ENCODE measurements around the gene UVRAG. TPM values are rescaled to one million over a fixed set of nuclear protein-coding genes. Genes with fewer than 3 reads are reported as not detected.
A peak's percentile ranks its signal among the peaks of the same experiment; 100 is the strongest.

Gene UVRAG
- total and polyA plus RNA-seq, 4 experiments from 2014 or later, result 11.2 to 32.2 (median 21.3) TPM

DNA sequence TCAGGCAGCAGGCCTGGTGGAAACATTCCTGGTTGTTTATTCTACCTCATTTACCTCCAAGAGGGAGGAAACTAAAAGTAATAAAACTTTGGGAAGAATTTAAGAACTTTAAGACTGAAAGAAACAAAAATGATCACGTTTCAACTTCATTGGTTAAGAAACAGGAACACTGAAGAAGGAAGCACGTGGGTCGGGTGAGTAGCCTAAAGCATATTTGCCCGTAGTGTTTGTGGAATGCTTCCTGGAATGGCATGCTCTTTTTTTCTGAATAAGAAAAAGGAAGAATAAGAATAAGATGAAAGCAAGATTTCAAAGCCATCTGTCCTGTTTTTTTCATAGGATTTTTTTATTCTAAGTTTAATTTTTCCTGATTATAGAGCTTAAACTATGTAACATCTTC, 308.2 kb downstream of the UVRAG start:
- no peak overlapping the region for H3K4me3 ChIP-seq (ENCODE audit: low read length in 2 of 2)
- no peak overlapping the region for H3K27ac ChIP-seq (ENCODE audit: low read depth, low read length)
- Mint-ChIP-seq H3K27me3 (no peaks in the 10 kb centered on the region), H3K4me1 (peaks cover 0 to 5% (median 1%) of the 10 kb centered on the region in 4 donors), H3K9me3 (no peaks in the 10 kb centered on the region), H3K27ac (no peak overlapping the region), H3K4me3 (no peak overlapping the region), H3K36me3 (peaks cover 5 to 7% of the 10 kb centered on the region in 2 donors)
- ChIA-PET POLR2A (ENCODE audit: partially characterized antibody) (no interaction called here), CTCF (ENCODE audit: partially characterized antibody) (interaction anchor here (2.9 kb wide), 1 partner anchor 29 kb away, joined by 11 read pairs; no protein-coding TSS in a partner anchor)
- no peaks in the 10 kb centered on the region for H3K4me1 ChIP-seq (ENCODE audit: insufficient read depth, low read length)
- intact Hi-C loops (cut with micrococcal nuclease), result no loop called here
- H3K9me3 ChIP-seq (ENCODE audit: control insufficient read depth in 1 of 2, low read length in 2 of 2), result no peaks in the 10 kb centered on the region
- no peaks in the 10 kb centered on the region for H3K27me3 ChIP-seq (ENCODE audit: insufficient read depth, low read length)
- no peak for DNase-seq
- no peaks in the 10 kb centered on the region for H3K36me3 ChIP-seq (ENCODE audit: insufficient read depth, low read length)

DNA sequence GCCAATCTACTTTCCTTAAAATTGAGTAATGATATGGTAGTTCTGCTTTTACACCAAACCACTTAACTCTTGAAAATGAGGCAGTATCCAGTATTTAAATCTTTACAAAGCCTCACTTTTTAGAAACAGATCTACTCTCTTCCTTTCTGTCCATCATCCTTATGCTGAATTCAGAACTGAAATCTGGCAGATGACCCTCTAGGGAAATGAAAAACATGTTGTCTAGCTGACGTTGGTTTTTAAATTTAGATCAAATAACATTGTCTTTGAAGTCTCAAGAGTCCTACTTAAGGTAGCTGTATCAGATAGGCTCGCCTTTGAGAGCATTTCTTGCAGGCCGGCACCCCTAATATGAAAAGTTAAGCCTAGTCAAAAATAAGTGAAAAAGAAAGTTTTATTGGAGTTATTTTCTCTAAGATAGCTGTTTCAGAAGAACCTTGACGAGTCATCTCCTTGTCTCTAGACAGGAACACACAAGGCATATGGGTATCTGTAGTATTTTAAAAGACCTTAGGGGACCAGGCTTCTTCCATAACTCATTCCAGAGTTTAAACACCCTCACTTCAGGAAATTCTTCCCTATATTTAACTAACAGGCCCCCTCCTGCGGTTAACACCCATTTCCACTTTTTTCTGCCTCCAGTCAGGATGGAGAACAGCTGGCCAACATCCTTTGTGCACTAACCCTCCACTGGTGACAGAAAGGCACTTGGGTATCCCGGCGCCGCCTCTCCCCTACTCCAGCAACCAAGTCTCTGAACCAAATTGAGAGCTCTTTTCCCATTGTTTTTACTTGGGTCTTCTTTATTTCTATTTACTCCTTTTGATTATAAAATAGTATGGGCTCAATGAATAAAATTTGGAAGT, 310.1 kb downstream of the UVRAG start:
- DNase-seq, result no peak
- H3K4me3 ChIP-seq (ENCODE audit: low read length in 2 of 2), result no peak overlapping the region
- H3K36me3 ChIP-seq (ENCODE audit: insufficient read depth, low read length), result no peaks in the 10 kb centered on the region
- ChIA-PET CTCF (ENCODE audit: partially characterized antibody) (no interaction called here), POLR2A (ENCODE audit: partially characterized antibody) (no interaction called here)
- Mint-ChIP-seq H3K4me1 (peaks cover 6 to 13% (median 11%) of the 10 kb centered on the region in 4 donors), H3K9me3 (peaks cover 0 to 2% (median 0%) of the 10 kb centered on the region in 8 donors), H3K4me3 (no peak overlapping the region), H3K27ac (peak overlapping the region in 1 of 7 donors; percentile 6), H3K36me3 (peaks cover 7% of the 10 kb centered on the region in 2 donors), H3K27me3 (no peaks in the 10 kb centered on the region)
- H3K4me1 ChIP-seq (ENCODE audit: insufficient read depth, low read length), result no peaks in the 10 kb centered on the region
- H3K9me3 ChIP-seq (ENCODE audit: control insufficient read depth in 1 of 2, low read length in 2 of 2), result no peaks in the 10 kb centered on the region
- no peaks in the 10 kb centered on the region for H3K27me3 ChIP-seq (ENCODE audit: insufficient read depth, low read length)
- intact Hi-C loops (cut with micrococcal nuclease), result no loop called here
- no peak overlapping the region for H3K27ac ChIP-seq (ENCODE audit: low read depth, low read length)

DNA sequence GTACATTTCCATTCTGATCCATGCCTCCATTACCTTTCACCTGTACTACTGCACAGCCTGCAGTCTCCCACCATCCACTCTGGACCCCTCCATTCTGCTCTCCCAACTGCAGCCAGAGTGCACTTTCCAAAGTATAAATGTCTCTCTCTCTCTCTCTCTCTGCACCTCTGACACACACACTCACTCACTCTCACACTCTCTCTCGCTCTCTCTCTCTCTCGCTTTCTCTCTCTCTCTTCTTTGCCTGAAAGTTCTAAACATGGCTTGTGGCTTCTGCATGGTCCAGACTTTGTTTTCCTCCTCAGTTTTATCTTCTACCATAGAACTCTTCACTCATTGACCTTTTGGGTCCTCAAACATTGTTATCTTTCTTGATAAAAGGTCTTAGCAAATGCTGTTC, 314.7 kb downstream of the UVRAG start:
- Mint-ChIP-seq H3K27me3 (no peaks in the 10 kb centered on the region), H3K9me3 (peaks cover 0 to 2% (median 0%) of the 10 kb centered on the region in 8 donors), H3K27ac (peak overlapping the region in 2 of 7 donors; percentile 9 to 68), H3K36me3 (peaks cover 4 to 15% of the 10 kb centered on the region in 2 donors), H3K4me3 (no peak overlapping the region), H3K4me1 (peaks cover 28 to 33% (median 29%) of the 10 kb centered on the region in 4 donors)
- DNase-seq, result no peak
- peaks cover 20% of the 10 kb centered on the region for H3K4me1 ChIP-seq (ENCODE audit: insufficient read depth, low read length)
- intact Hi-C loops (cut with micrococcal nuclease), result no loop called here
- POLR2A ChIA-PET (ENCODE audit: partially characterized antibody), result no interaction called here
- H3K27me3 ChIP-seq (ENCODE audit: insufficient read depth, low read length), result no peaks in the 10 kb centered on the region
- no peaks in the 10 kb centered on the region for H3K36me3 ChIP-seq (ENCODE audit: insufficient read depth, low read length)
- H3K9me3 ChIP-seq (ENCODE audit: control insufficient read depth in 1 of 2, low read length in 2 of 2), result no peaks in the 10 kb centered on the region
- no peak overlapping the region for H3K4me3 ChIP-seq (ENCODE audit: low read length in 2 of 2)
- H3K27ac ChIP-seq (ENCODE audit: low read depth, low read length), result no peak overlapping the region
- CTCF ChIA-PET (ENCODE audit: partially characterized antibody), result interaction anchor here (1.4 kb wide), 1 partner anchor 22 kb away, joined by 4 read pairs; no protein-coding TSS in a partner anchor

DNA sequence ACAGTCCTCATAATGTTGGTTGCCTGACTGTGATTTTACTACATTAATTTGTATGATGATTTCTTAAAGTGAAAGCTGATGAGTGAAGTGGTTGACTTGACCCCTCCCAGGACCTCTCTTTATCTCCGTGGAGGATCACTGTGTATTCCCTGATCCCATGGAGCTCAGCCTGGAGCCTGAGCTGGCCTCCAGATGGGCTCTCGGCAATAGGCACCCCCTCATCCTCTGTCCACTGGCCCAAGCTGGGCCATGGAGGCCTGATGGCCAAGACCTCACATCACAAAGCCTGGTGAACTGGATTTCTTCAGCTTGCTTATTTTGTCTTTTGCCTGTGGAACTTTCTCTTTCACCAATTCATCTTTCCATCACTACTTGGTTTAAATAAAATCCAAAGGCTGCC, 316.1 kb downstream of the UVRAG start:
- Mint-ChIP-seq H3K27me3 (no peaks in the 10 kb centered on the region), H3K4me1 (peaks cover 28 to 33% (median 29%) of the 10 kb centered on the region in 4 donors), H3K36me3 (peaks cover 8 to 21% of the 10 kb centered on the region in 2 donors), H3K4me3 (no peak overlapping the region), H3K27ac (peak overlapping the region in 1 of 7 donors; percentile 27), H3K9me3 (peaks cover 0 to 2% (median 0%) of the 10 kb centered on the region in 8 donors)
- Histone ChIP-seq H3K4me3 (ENCODE audit: low read length in 2 of 2) (no peak overlapping the region), H3K27me3 (ENCODE audit: insufficient read depth, low read length) (no peaks in the 10 kb centered on the region), H3K9me3 (ENCODE audit: control insufficient read depth in 1 of 2, low read length in 2 of 2) (no peaks in the 10 kb centered on the region), H3K27ac (ENCODE audit: low read depth, low read length) (no peak overlapping the region), H3K36me3 (ENCODE audit: insufficient read depth, low read length) (no peaks in the 10 kb centered on the region), H3K4me1 (ENCODE audit: insufficient read depth, low read length) (peaks cover 20% of the 10 kb centered on the region)
- DNase-seq, result no peak
- ChIA-PET POLR2A (ENCODE audit: partially characterized antibody) (interaction anchor here (1.2 kb wide), 1 partner anchor 21 kb away, joined by 4 read pairs; no protein-coding TSS in a partner anchor), CTCF (ENCODE audit: partially characterized antibody) (interaction anchor here (0.8 to 0.9 kb wide), 2 partner anchors 18 to 21 kb away, joined by 3 read pairs; no protein-coding TSS in a partner anchor)
- intact Hi-C loops (cut with micrococcal nuclease), result no loop called here

DNA sequence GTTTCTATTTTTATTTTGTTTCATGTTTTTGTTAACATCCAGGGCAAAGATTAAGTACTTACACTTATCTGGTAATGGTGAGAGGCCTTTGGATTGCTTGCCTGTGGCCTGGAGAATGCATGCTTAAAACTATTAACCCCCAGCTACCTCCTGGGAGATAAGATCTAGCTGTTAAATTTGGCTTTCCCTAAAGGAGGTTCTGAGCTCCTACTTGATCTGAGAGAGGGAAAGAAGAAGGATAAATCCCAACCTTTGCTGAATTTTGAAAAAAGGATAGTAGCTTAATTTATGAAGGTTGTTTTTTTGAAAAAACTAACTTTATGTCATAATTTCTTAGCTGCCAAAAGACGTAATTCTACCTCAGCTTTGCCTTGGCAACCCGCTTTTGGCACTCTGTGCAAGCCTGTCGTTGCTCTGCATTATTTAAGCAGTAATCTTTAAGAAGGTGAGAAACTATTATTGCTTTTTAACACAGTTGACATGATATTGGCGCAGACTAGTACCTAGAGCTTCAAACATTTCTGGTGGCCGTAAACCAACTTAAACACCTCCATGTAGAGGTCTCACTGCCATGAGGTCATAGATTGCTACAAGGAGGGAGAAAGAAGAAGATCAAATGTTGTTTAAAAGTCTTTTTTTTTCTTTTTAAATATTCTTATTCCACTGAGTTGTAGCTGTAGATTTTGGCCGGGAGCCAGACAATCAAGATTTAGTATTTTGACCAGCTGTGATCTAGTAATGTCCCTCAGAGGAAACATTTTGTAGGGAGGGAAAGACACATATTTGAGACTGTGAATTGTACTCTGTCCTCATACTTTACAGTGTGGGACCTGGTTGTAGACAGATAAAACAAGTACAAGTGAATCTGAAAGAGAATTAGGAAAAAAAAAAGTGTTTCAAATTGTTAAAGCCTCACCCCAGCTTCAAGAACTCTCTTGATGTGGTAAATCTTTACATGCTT, 316.9 kb downstream of the UVRAG start:
- H3K9me3 ChIP-seq (ENCODE audit: control insufficient read depth in 1 of 2, low read length in 2 of 2), result no peaks in the 10 kb centered on the region
- H3K27ac ChIP-seq (ENCODE audit: low read depth, low read length), result no peak overlapping the region
- H3K4me3 ChIP-seq (ENCODE audit: low read length in 2 of 2), result no peak overlapping the region
- H3K36me3 ChIP-seq (ENCODE audit: insufficient read depth, low read length), result no peaks in the 10 kb centered on the region
- Mint-ChIP-seq H3K27me3 (no peaks in the 10 kb centered on the region), H3K4me1 (peaks cover 26 to 33% (median 28%) of the 10 kb centered on the region in 4 donors), H3K4me3 (no peak overlapping the region), H3K9me3 (peaks cover 0 to 2% (median 0%) of the 10 kb centered on the region in 8 donors), H3K36me3 (peaks cover 4 to 18% of the 10 kb centered on the region in 2 donors), H3K27ac (peak overlapping the region in 3 of 7 donors; percentile 11 to 51 (median 15))
- no peak for DNase-seq
- POLR2A ChIA-PET (ENCODE audit: partially characterized antibody), result interaction anchor here (1.2 kb wide), 1 partner anchor 20 kb away, joined by 4 read pairs; no protein-coding TSS in a partner anchor
- peaks cover 20% of the 10 kb centered on the region for H3K4me1 ChIP-seq (ENCODE audit: insufficient read depth, low read length)
- intact Hi-C loops (cut with micrococcal nuclease), result no loop called here
- CTCF ChIA-PET (ENCODE audit: partially characterized antibody), result interaction anchor here (0.7 to 1.6 kb wide), 7 partner anchors 10 to 234 kb away, joined by 3 to 6 read pairs (median 3); no protein-coding TSS in a partner anchor
- no peaks in the 10 kb centered on the region for H3K27me3 ChIP-seq (ENCODE audit: insufficient read depth, low read length)

DNA sequence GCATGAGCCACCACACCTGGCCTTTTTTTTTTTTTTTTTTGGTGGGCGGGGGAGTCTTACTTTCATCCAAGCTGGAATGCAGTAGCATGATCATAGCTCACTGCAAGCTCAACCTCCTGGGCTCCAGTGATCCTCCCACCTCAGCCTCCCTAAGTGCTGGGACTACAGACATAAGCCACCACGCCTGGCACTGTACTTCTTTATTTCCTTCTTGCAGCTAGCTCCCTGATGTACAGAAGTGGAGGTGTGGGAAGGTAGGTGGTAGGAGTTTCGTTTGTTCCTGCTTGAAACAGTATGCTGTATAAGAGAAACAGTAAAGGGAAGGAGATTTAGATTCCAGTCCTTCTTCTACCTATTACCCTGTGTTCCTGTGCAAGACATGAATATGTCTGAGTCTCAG, 319.2 kb downstream of the UVRAG start:
- no peaks in the 10 kb centered on the region for H3K27me3 ChIP-seq (ENCODE audit: insufficient read depth, low read length)
- Mint-ChIP-seq H3K4me3 (no peak overlapping the region), H3K27me3 (no peaks in the 10 kb centered on the region), H3K4me1 (peaks cover 24 to 33% (median 27%) of the 10 kb centered on the region in 4 donors), H3K27ac (no peak overlapping the region), H3K36me3 (peaks cover 3 to 19% of the 10 kb centered on the region in 2 donors), H3K9me3 (peaks cover 0 to 2% (median 0%) of the 10 kb centered on the region in 8 donors)
- H3K4me1 ChIP-seq (ENCODE audit: insufficient read depth, low read length), result peaks cover 20% of the 10 kb centered on the region
- no peaks in the 10 kb centered on the region for H3K9me3 ChIP-seq (ENCODE audit: control insufficient read depth in 1 of 2, low read length in 2 of 2)
- ChIA-PET POLR2A (ENCODE audit: partially characterized antibody) (no interaction called here), CTCF (ENCODE audit: partially characterized antibody) (interaction anchor here (2.8 kb wide), 1 partner anchor 18 kb away, joined by 13 read pairs; no protein-coding TSS in a partner anchor)
- H3K27ac ChIP-seq (ENCODE audit: low read depth, low read length), result no peak overlapping the region
- no peaks in the 10 kb centered on the region for H3K36me3 ChIP-seq (ENCODE audit: insufficient read depth, low read length)
- no peak for DNase-seq
- intact Hi-C loops (cut with micrococcal nuclease), result no loop called here
- no peak overlapping the region for H3K4me3 ChIP-seq (ENCODE audit: low read length in 2 of 2)

Measured in CD4-positive, alpha-beta memory T cell (primary cell).